MM.1S (cell line): Measurements from ENCODE around the gene ABCC4.

ENCODE experiments used
- CTCF ChIP-seq: fragments of 300-600 bp; sonication (generic); IDR thresholded peaks from 2 replicates; pipeline ENCODE4 v1.5.1; 2016; ENCODE audit warnings: antibody characterized with exemption, low read length, mixed read lengths
- EZH2 ChIP-seq: fragments of 300-600 bp; sonication (generic); optimal IDR thresholded peaks from 2 replicates; pipeline ENCODE3; 2017; ENCODE audit warnings: low read depth, mild to moderate bottlenecking, antibody characterized with exemption, low read length, mixed read lengths

- no peak for TF ChIP-seq CTCF
- TF ChIP-seq EZH2 = no peak
Observed at GRCh38 chr13:95137096-95137495, 164.2 kb downstream of the ABCC4 start.
